DOHH2 (cell line): Measurements from ENCODE around the gene SCRN2.

Experiments
- EZH2phosphoT487 ChIP-seq: fragments of 200-600 bp; sonication (generic); IDR thresholded peaks from 2 replicates; pipeline ENCODE4 v1.6.1; 2017; ENCODE audit warnings: borderline replicate concordance, mild to moderate bottlenecking, antibody characterized with exemption, low read length, moderate library complexity, mixed read lengths
- TF ChIP-seq, protein P1 (sequence below): fragments of 200-600 bp; sonication (generic); IDR thresholded peaks from one replicate; pipeline ENCODE4 v1.5.1; 2014; ENCODE audit warnings: antibody characterized with exemption, mild to moderate bottlenecking, low read depth, low read length; ENCODE audit not compliant: poor library complexity, severe bottlenecking

GRCh38 chr17:47860386-47860785 lies 19.3 kb upstream of the SCRN2 start:
- no peak for TF ChIP-seq EZH2phosphoT487
- TF ChIP-seq, protein P1, sequence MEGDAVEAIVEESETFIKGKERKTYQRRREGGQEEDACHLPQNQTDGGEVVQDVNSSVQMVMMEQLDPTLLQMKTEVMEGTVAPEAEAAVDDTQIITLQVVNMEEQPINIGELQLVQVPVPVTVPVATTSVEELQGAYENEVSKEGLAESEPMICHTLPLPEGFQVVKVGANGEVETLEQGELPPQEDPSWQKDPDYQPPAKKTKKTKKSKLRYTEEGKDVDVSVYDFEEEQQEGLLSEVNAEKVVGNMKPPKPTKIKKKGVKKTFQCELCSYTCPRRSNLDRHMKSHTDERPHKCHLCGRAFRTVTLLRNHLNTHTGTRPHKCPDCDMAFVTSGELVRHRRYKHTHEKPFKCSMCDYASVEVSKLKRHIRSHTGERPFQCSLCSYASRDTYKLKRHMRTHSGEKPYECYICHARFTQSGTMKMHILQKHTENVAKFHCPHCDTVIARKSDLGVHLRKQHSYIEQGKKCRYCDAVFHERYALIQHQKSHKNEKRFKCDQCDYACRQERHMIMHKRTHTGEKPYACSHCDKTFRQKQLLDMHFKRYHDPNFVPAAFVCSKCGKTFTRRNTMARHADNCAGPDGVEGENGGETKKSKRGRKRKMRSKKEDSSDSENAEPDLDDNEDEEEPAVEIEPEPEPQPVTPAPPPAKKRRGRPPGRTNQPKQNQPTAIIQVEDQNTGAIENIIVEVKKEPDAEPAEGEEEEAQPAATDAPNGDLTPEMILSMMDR: no peak
